Suprapubic skin (tissue), 4 donors: ENCODE results near the gene DARS1. TPM values are rescaled to one million over a fixed set of nuclear protein-coding genes. Genes with fewer than 3 reads are reported as not detected.
A peak's percentile ranks its signal among the peaks of the same experiment; 100 is the strongest.

Experiments used
- DNase-seq, 2 donors: peaks; one replicate each; pipeline ENCODE4 v3.0.0-alpha.2; 2019; ENCODE audit warnings: low spot score in 2 of 2
- H3K27ac ChIP-seq: fragments of 200-600 bp; sonication (generic); one replicate; pipeline ENCODE4 v1.5.1; 2019
- H3K27me3 ChIP-seq: fragments of 200-600 bp; sonication (generic); one replicate; pipeline ENCODE4 v1.5.1; 2019
- H3K36me3 ChIP-seq: fragments of 200-600 bp; sonication (generic); one replicate; pipeline ENCODE4 v1.5.1; 2019
- H3K4me1 ChIP-seq: fragments of 200-600 bp; sonication (generic); one replicate; pipeline ENCODE4 v1.5.1; 2019
- H3K4me3 ChIP-seq: fragments of 200-600 bp; sonication (generic); one replicate; pipeline ENCODE4 v1.5.1; 2019; ENCODE audit warnings: mild to moderate bottlenecking
- H3K9me3 ChIP-seq: fragments of 200-600 bp; sonication (generic); one replicate; pipeline ENCODE4 v1.5.1; 2019
- CTCF ChIP-seq, 2 donors: fragments of 200-600 bp in 1 of 2; fragments of 450-650 bp in 1 of 2; sonication (generic) in 1 of 2; IDR thresholded peaks; one replicate each; pipeline ENCODE4 v1.5.1; 2016 to 2019; ENCODE audit warnings: antibody characterized with exemption in 2 of 2, mild to moderate bottlenecking in 1 of 2, moderate library complexity in 1 of 2
- EP300 ChIP-seq: sonication (generic); formaldehyde crosslinking; IDR thresholded peaks from one replicate; pipeline ENCODE4 v1.6.1; 2017; ENCODE audit warnings: antibody characterized with exemption
- POLR2A ChIP-seq, 2 donors: fragments of 450-650 bp; IDR thresholded peaks; one replicate each; pipeline ENCODE4 v1.6.1; 2017; ENCODE audit warnings: antibody characterized with exemption in 2 of 2, mild to moderate bottlenecking in 2 of 2, moderate library complexity in 2 of 2
- POLR2AphosphoS5 ChIP-seq, 3 donors: sonication (generic); formaldehyde crosslinking; IDR thresholded peaks; one replicate each; pipeline ENCODE4 v1.6.1; 2017; ENCODE audit warnings: antibody characterized with exemption in 3 of 3
- WGBS: methylation state at CpG from one replicate; pipeline ENCODE4 v1.1.5; 2018; 5-methylcytosine and 5-hydroxymethylcytosine counted together
- total RNA-seq, 4 donors: library from RNA; depleted of rRNA; stranded (reverse); fragments of >200 nt; gene quantifications; one replicate each; pipeline ENCODE4 v1.1.0, GENCODE V29; 2016

DARS1 gene
- total RNA-seq, 4 donors from 2014 or later: 63.1 to 82.6 (median 67.4) TPM

- Histone ChIP-seq H3K4me1 (peaks cover 24% of the 10 kb centered on the region), H3K27me3 (no peaks in the 10 kb centered on the region), H3K36me3 (peaks cover under 1% of the 10 kb centered on the region), H3K9me3 (no peaks in the 10 kb centered on the region), H3K27ac (no peak overlapping the region), H3K4me3 (no peak overlapping the region)
- TF ChIP-seq EP300: no peak
- no peak for TF ChIP-seq POLR2AphosphoS5 (IDR thresholded peaks at IDR 0.05)
- no peak for TF ChIP-seq POLR2A (IDR thresholded peaks at IDR 0.05)
- no peak for TF ChIP-seq CTCF (IDR thresholded peaks at IDR 0.05)
- DNase-seq: no peak
- 81% methylated on average over 2 of the region's 2 CpGs for WGBS
Measured at GRCh38 chr2:135987441-135987840, 2.0 kb upstream of the DARS1 start.

DNA sequence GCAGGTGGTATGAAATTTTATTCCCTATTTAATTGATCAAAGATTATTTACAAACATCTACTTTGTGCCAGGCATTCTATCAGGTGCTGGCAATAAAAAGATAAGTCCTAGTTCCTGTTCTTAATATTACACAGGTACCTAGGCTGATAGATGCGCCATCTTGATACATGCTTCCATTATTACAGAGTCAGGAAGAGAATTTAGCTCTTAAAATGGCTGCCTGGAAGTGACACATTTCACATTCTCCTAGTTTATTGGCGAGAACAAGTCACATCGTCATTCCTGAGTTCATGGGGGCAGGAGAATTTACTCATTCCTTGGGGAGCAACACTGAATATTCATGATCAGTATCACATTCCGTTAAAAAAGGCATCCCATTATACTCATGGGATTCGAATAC, 1.1 kb upstream of the DARS1 start:
- H3K27ac ChIP-seq: no peak overlapping the region
- no peak for TF ChIP-seq CTCF (IDR thresholded peaks at IDR 0.05)
- no peak for TF ChIP-seq POLR2A (IDR thresholded peaks at IDR 0.05)
- no peak for TF ChIP-seq POLR2AphosphoS5 (IDR thresholded peaks at IDR 0.05)
- TF ChIP-seq EP300: no peak
- DNase-seq: no peak
- H3K4me3 ChIP-seq: no peak overlapping the region
- no peaks in the 10 kb centered on the region for H3K27me3 ChIP-seq
- 95% methylated on average over 5 of the region's 5 CpGs for WGBS
- no peaks in the 10 kb centered on the region for H3K9me3 ChIP-seq
- H3K4me1 ChIP-seq: peaks cover 24% of the 10 kb centered on the region
- H3K36me3 ChIP-seq: peaks cover 4% of the 10 kb centered on the region

- Histone ChIP-seq H3K4me3 (peak overlapping the region; percentile 98), H3K9me3 (no peaks in the 10 kb centered on the region), H3K27ac (peak overlapping the region; percentile 99), H3K4me1 (peaks cover 24% of the 10 kb centered on the region), H3K36me3 (peaks cover 4% of the 10 kb centered on the region), H3K27me3 (no peaks in the 10 kb centered on the region)
- no peak for TF ChIP-seq POLR2A (IDR thresholded peaks at IDR 0.05)
- no peak for TF ChIP-seq EP300
- no peak for TF ChIP-seq CTCF (IDR thresholded peaks at IDR 0.05)
- TF ChIP-seq POLR2AphosphoS5 (IDR thresholded peaks at IDR 0.05): no peak
- 21% methylated on average over 19 of the region's 19 CpGs for WGBS
- no peak for DNase-seq
Measured at GRCh38 chr2:135985826-135986393, 484 bp upstream of the DARS1 start.

- peak overlapping the region; percentile 98 for H3K4me3 ChIP-seq
- no peaks in the 10 kb centered on the region for H3K27me3 ChIP-seq
- peaks cover 24% of the 10 kb centered on the region for H3K4me1 ChIP-seq
- TF ChIP-seq POLR2A (IDR thresholded peaks at IDR 0.05): no peak
- no peak for TF ChIP-seq EP300
- TF ChIP-seq CTCF (IDR thresholded peaks at IDR 0.05): no peak
- TF ChIP-seq POLR2AphosphoS5 (IDR thresholded peaks at IDR 0.05): no peak
- WGBS: 11% methylated on average over 6 of the region's 6 CpGs
- peak overlapping the region; percentile 99 for H3K27ac ChIP-seq
- peaks cover 10% of the 10 kb centered on the region for H3K36me3 ChIP-seq
- no peak for DNase-seq
- no peaks in the 10 kb centered on the region for H3K9me3 ChIP-seq
Measured at GRCh38 chr2:135984199-135985017, 1.0 kb downstream of the DARS1 start.

- Histone ChIP-seq H3K4me1 (peaks cover 18% of the 10 kb centered on the region), H3K36me3 (peaks cover 32% of the 10 kb centered on the region), H3K9me3 (no peaks in the 10 kb centered on the region), H3K4me3 (no peak overlapping the region), H3K27ac (no peak overlapping the region), H3K27me3 (no peaks in the 10 kb centered on the region)
- no peak for TF ChIP-seq CTCF (IDR thresholded peaks at IDR 0.05)
- TF ChIP-seq POLR2AphosphoS5 (IDR thresholded peaks at IDR 0.05): no peak
- TF ChIP-seq POLR2A (IDR thresholded peaks at IDR 0.05): no peak
- no peak for TF ChIP-seq EP300
- WGBS: 68% methylated on average over 5 of the region's 5 CpGs
- no peak for DNase-seq
Measured at GRCh38 chr2:135980434-135981079, 4.9 kb downstream of the DARS1 start.
